PC-9 (cell line): ENCODE results near the gene KLRK1. TPM values are rescaled to one million over a fixed set of nuclear protein-coding genes. Genes with fewer than 3 reads are reported as not detected.
A peak's percentile ranks its signal among the peaks of the same experiment; 100 is the strongest.

ENCODE experiments used
- BruUV-seq: library from RNA; stranded (reverse); fragments of 400-500 nt; replicated peaks from 2 replicates; lab custom pipeline; 2021; lab: Mats Ljungman, UMichigan
- CTCF ChIA-PET: fragments of 300-600 bp; sonication (Branson Sonifier 250); formaldehyde crosslinking; loops from one replicate; lab custom pipeline; 2022; ENCODE audit warnings: antibody characterized with exemption; lab: Charles Lee
- POLR2A ChIA-PET: fragments of 300-600 bp; sonication (Branson Sonifier 250); formaldehyde crosslinking; loops from one replicate; lab custom pipeline; 2022; ENCODE audit warnings: antibody characterized with exemption; ENCODE audit not compliant: unreplicated experiment; lab: Charles Lee
- DNase-seq, 2 experiments: peaks; one replicate each; pipeline versions ENCODE4 v3.0.0 to v3.0.0-alpha.2; 2015 to 2022; ENCODE audit warnings: mixed read lengths in 1 of 2
- H2AFZ ChIP-seq: fragments of 200-600 bp; sonication (generic); 2 replicates; pipeline ENCODE4 v1.8.1; 2017; ENCODE audit warnings: antibody characterized with exemption
- H3F3A ChIP-seq: fragments of 200-600 bp; sonication (generic); 2 replicates; pipeline ENCODE4 v1.8.1; 2017; ENCODE audit warnings: antibody characterized with exemption, mild to moderate bottlenecking, low read depth; ENCODE audit not compliant: insufficient read depth
- H3K27ac ChIP-seq: fragments of 200-600 bp; sonication (generic); 2 replicates; pipeline ENCODE4 v1.6.1; 2016; ENCODE audit warnings: mixed run types
- H3K27me3 ChIP-seq: fragments of 200-600 bp; sonication (generic); 2 replicates; pipeline ENCODE4 v1.6.1; 2016; ENCODE audit warnings: low read depth, mixed run types; ENCODE audit not compliant: insufficient read depth
- H3K36me3 ChIP-seq: fragments of 200-600 bp; sonication (generic); 2 replicates; pipeline ENCODE4 v1.6.1; 2016; ENCODE audit warnings: low read depth, mixed run types
- H3K4me1 ChIP-seq: fragments of 200-600 bp; sonication (generic); replicated peaks from 2 replicates; pipeline ENCODE4 v1.6.1; 2016; ENCODE audit warnings: mixed run types; ENCODE audit not compliant: insufficient read depth
- H3K4me2 ChIP-seq: fragments of 200-600 bp; sonication (generic); 2 replicates; pipeline ENCODE4 v1.6.1; 2017; ENCODE audit warnings: mixed run types
- H3K4me3 ChIP-seq: fragments of 200-600 bp; sonication (generic); 2 replicates; pipeline ENCODE4 v1.6.1; 2016; ENCODE audit warnings: mixed run types
- H3K79me2 ChIP-seq: fragments of 200-600 bp; sonication (generic); 2 replicates; pipeline ENCODE4 v1.6.1; 2017; ENCODE audit warnings: low read depth, mixed run types
- H3K9me2 ChIP-seq: fragments of 200-600 bp; sonication (generic); 2 replicates; pipeline ENCODE4 v1.8.1; 2017; ENCODE audit warnings: mild to moderate bottlenecking; ENCODE audit not compliant: insufficient read depth
- H3K9me3 ChIP-seq: fragments of 200-600 bp; sonication (generic); 2 replicates; pipeline ENCODE4 v1.8.1; 2016; ENCODE audit warnings: low read depth; ENCODE audit not compliant: insufficient read depth
- H4K20me1 ChIP-seq: fragments of 200-600 bp; sonication (generic); 2 replicates; pipeline ENCODE4 v1.8.1; 2017; ENCODE audit not compliant: insufficient read depth
- CTCF ChIP-seq: fragments of 200-600 bp; sonication (generic); conservative IDR thresholded peaks from 2 replicates; pipeline ENCODE4 v1.6.1; 2017; ENCODE audit warnings: mixed run types, antibody characterized with exemption, mild to moderate bottlenecking, moderate library complexity
- EZH2 ChIP-seq: fragments of 200-600 bp; sonication (generic); IDR thresholded peaks from 2 replicates; pipeline ENCODE4 v1.8.0; 2017; ENCODE audit warnings: antibody characterized with exemption, low read depth
- intact Hi-C: fragments of 100-400 bp; cut with micrococcal nuclease; formaldehyde crosslinking; loops from one replicate; pipeline ENCODE4 v1.10.0; 2022; ENCODE audit not compliant: unreplicated experiment
- total RNA-seq: library from RNA; stranded (reverse); gene quantifications from 2 replicates; pipeline ENCODE4 v1.2.3, GENCODE V29; 2021

KLRK1 gene
- total RNA-seq, 1 experiment from 2014 or later: not detected

- CTCF ChIA-PET: interaction anchor here (0.5 to 0.8 kb wide), 2 partner anchors 195 to 357 kb away, joined by 3 to 8 read pairs; no protein-coding TSS in a partner anchor
- no peaks in the 10 kb centered on the region for H3K27me3 ChIP-seq
- H3K4me2 ChIP-seq: no peak overlapping the region
- no peaks in the 10 kb centered on the region; the same call in 1 of the 2 replicates for H3F3A ChIP-seq
- H4K20me1 ChIP-seq: no peaks in the 10 kb centered on the region
- H3K9me2 ChIP-seq: no peaks in the 10 kb centered on the region
- POLR2A ChIA-PET: interaction anchor here (0.6 to 0.7 kb wide), 4 partner anchors 38 to 196 kb away, joined by 3 to 5 read pairs (median 3); no protein-coding TSS in a partner anchor
- intact Hi-C loops: loop anchor here (5.0 to 10.0 kb wide), 2 partner anchors 35 to 388 kb away; no protein-coding TSS in a partner anchor
- H3K36me3 ChIP-seq: no peaks in the 10 kb centered on the region
- no TSS peak for BruUV-seq
- H2AFZ ChIP-seq: no peak overlapping the region
- H3K4me1 ChIP-seq: peaks cover 23% of the 10 kb centered on the region
- H3K4me3 ChIP-seq: no peak overlapping the region
- TF ChIP-seq CTCF: peak; percentile 57
- TF ChIP-seq EZH2: no peak
- H3K27ac ChIP-seq: no peak overlapping the region
- DNase-seq: no peak
- H3K9me3 ChIP-seq: no peaks in the 10 kb centered on the region
- no peaks in the 10 kb centered on the region for H3K79me2 ChIP-seq
Measured at GRCh38 chr12:10366875-10367274, 23.0 kb downstream of the KLRK1 start.

- Histone ChIP-seq H3K4me3 (peak overlapping the region; percentile 77), H3F3A (no peaks in the 10 kb centered on the region; the same call in 1 of the 2 replicates), H2AFZ (peak overlapping the region; percentile 91), H3K9me2 (no peaks in the 10 kb centered on the region), H3K36me3 (no peaks in the 10 kb centered on the region), H4K20me1 (no peaks in the 10 kb centered on the region), H3K27me3 (no peaks in the 10 kb centered on the region), H3K79me2 (no peaks in the 10 kb centered on the region), H3K4me1 (peaks cover 30% of the 10 kb centered on the region), H3K27ac (peak overlapping the region; percentile 63), H3K9me3 (no peaks in the 10 kb centered on the region), H3K4me2 (peak overlapping the region; percentile 93)
- BruUV-seq: no TSS peak
- ChIA-PET POLR2A (interaction anchor here (0.6 to 0.7 kb wide), 6 partner anchors 65 to 374 kb away, joined by 3 to 6 read pairs (median 4); no protein-coding TSS in a partner anchor), CTCF (interaction anchor here (0.5 to 1.0 kb wide), 3 partner anchors 26 to 543 kb away, joined by 4 to 9 read pairs (median 4); no protein-coding TSS in a partner anchor)
- intact Hi-C loops: loop anchor here (1.0 to 10.0 kb wide), 4 partner anchors 26 to 389 kb away; partner anchors contain the start of gene STYK1
- DNase-seq: no peak
- no peak for TF ChIP-seq CTCF
- TF ChIP-seq EZH2: no peak
Measured at GRCh38 chr12:10365696-10366405, 24.0 kb downstream of the KLRK1 start.

- ChIA-PET CTCF (interaction anchor here (0.5 to 0.6 kb wide), 2 partner anchors 543 to 647 kb away, joined by 3 to 9 read pairs; no protein-coding TSS in a partner anchor), POLR2A (interaction anchor here (0.6 to 0.7 kb wide), 5 partner anchors 28 to 375 kb away, joined by 4 to 9 read pairs (median 4); no protein-coding TSS in a partner anchor)
- Histone ChIP-seq H3K9me2 (no peaks in the 10 kb centered on the region), H3F3A (no peaks in the 10 kb centered on the region; the same call in 1 of the 2 replicates), H3K9me3 (no peaks in the 10 kb centered on the region), H3K79me2 (no peaks in the 10 kb centered on the region), H3K4me1 (peaks cover 30% of the 10 kb centered on the region), H3K4me2 (peak overlapping the region; percentile 93), H3K27me3 (no peaks in the 10 kb centered on the region), H3K27ac (peak overlapping the region; percentile 63), H2AFZ (peak overlapping the region; percentile 91), H4K20me1 (no peaks in the 10 kb centered on the region), H3K4me3 (peak overlapping the region; percentile 77), H3K36me3 (no peaks in the 10 kb centered on the region)
- TF ChIP-seq EZH2 (no peak), CTCF (no peak)
- no TSS peak for BruUV-seq
- intact Hi-C loops: loop anchor here (1.0 to 10.0 kb wide), 4 partner anchors 27 to 390 kb away; partner anchors contain the start of gene STYK1
- peak; percentile 73 to 79 for DNase-seq
Measured at GRCh38 chr12:10364815-10365622, 24.8 kb downstream of the KLRK1 start.
